Prostate gland (tissue), 2 donors: Measurements from ENCODE around the gene IQGAP2.

Experiments used
- CTCF ChIP-seq, 4 experiments: fragments of 200-600 bp in 2 of 4; fragments of 450-650 bp in 2 of 4; sonication (generic) in 2 of 4; IDR thresholded peaks; 1 replicate in 3 of 4; 2 replicates in 1 of 4; pipeline ENCODE4 v1.5.1; 2016 to 2019; ENCODE audit warnings: antibody characterized with exemption in 4 of 4, mild to moderate bottlenecking in 2 of 4, moderate library complexity in 2 of 4
- POLR2A ChIP-seq: fragments of 450-650 bp; IDR thresholded peaks from one replicate; pipeline ENCODE4 v1.6.1; 2016; ENCODE audit warnings: antibody characterized with exemption, mild to moderate bottlenecking

- TF ChIP-seq POLR2A (no peak), CTCF (IDR thresholded peaks at IDR 0.05) (no peak)
Observed at GRCh38 chr5:76500633-76501393, 97.7 kb downstream of the IQGAP2 start.
